CD14-positive monocyte (primary cell): ENCODE data around the gene CDC42BPB. TPM values are rescaled to one million over a fixed set of nuclear protein-coding genes. Genes with fewer than 3 reads are reported as not detected.

ENCODE experiments used
- DNase-seq, 3 donors: peaks; one replicate each; pipeline ENCODE4 v3.0.0-alpha.2; 2011 to 2022
- H2AFZ ChIP-seq: 2 replicates; pipeline ENCODE4 v1.6.0; 2012; ENCODE audit warnings: mild to moderate bottlenecking, low read depth, low read length, inconsistent platforms; ENCODE audit not compliant: insufficient read depth, poor library complexity, severe bottlenecking
- H3K27ac ChIP-seq, 2 donors: 1 replicate in 1 of 2; 2 replicates in 1 of 2; pipeline ENCODE4 v1.5.1; 2012 to 2013; ENCODE audit warnings: low read length in 2 of 2, control low read depth in 1 of 2, inconsistent platforms in 1 of 2, low read depth in 1 of 2, mild to moderate bottlenecking in 1 of 2
- H3K27me3 ChIP-seq, 2 donors: one replicate each; pipeline versions ENCODE4 v1.6.0 to v1.6.1; 2011 to 2013; ENCODE audit warnings: low read length in 2 of 2; ENCODE audit not compliant: control insufficient read depth in 2 of 2, insufficient read depth in 2 of 2
- H3K36me3 ChIP-seq, 2 donors: replicated peaks in 1 of 2; 1 replicate in 1 of 2; 2 replicates in 1 of 2; pipeline versions ENCODE4 v1.5.1 to v1.6.1; 2012 to 2013; ENCODE audit warnings: low read length in 2 of 2, control low read depth in 1 of 2, inconsistent platforms in 1 of 2, mild to moderate bottlenecking in 1 of 2; ENCODE audit not compliant: insufficient read depth in 2 of 2, control insufficient read depth in 1 of 2
- H3K4me1 ChIP-seq, 2 donors: 1 replicate in 1 of 2; 2 replicates in 1 of 2; pipeline versions ENCODE4 v1.5.1 to v1.6.1; 2012 to 2013; ENCODE audit warnings: low read length in 2 of 2, control low read depth in 1 of 2, inconsistent platforms in 1 of 2, mild to moderate bottlenecking in 1 of 2, moderate library complexity in 1 of 2; ENCODE audit not compliant: insufficient read depth in 2 of 2, control insufficient read depth in 1 of 2
- H3K4me2 ChIP-seq: replicated peaks from 2 replicates; pipeline ENCODE3; 2012; ENCODE audit warnings: low read length, moderate library complexity, mild to moderate bottlenecking; ENCODE audit not compliant: poor library complexity, severe bottlenecking; ENCODE audit errors: extremely low read depth
- H3K4me3 ChIP-seq, 3 experiments: fragments of 200-600 bp in 1 of 3; sonication (generic) in 1 of 3; replicated peaks in 1 of 3; 1 replicate in 2 of 3; 2 replicates in 1 of 3; pipeline ENCODE4 v1.5.1; 2011 to 2013; ENCODE audit warnings: low read length in 3 of 3, mild to moderate bottlenecking in 3 of 3, control low read depth in 2 of 3, low read depth in 2 of 3, inconsistent platforms in 1 of 3, moderate library complexity in 1 of 3
- H3K79me2 ChIP-seq: 2 replicates; pipeline ENCODE4 v1.6.0; 2012; ENCODE audit warnings: mild to moderate bottlenecking, control low read depth, inconsistent platforms, low read length, moderate library complexity; ENCODE audit not compliant: insufficient read depth
- H3K9ac ChIP-seq: 2 replicates; pipeline ENCODE4 v1.6.0; 2017; ENCODE audit warnings: low read length, mild to moderate bottlenecking; ENCODE audit not compliant: insufficient read depth, poor library complexity, severe bottlenecking
- H3K9me3 ChIP-seq, 2 donors: replicated peaks in 1 of 2; 1 replicate in 1 of 2; 2 replicates in 1 of 2; pipeline versions ENCODE4 v1.5.1 to v1.6.1; 2012 to 2013; ENCODE audit warnings: low read length in 2 of 2, control low read depth in 1 of 2; ENCODE audit not compliant: control insufficient read depth in 1 of 2, insufficient read depth in 1 of 2
- H4K20me1 ChIP-seq: 2 replicates; pipeline ENCODE4 v1.6.0; 2012; ENCODE audit warnings: mild to moderate bottlenecking, low read length, control low read depth, moderate library complexity; ENCODE audit not compliant: insufficient read depth
- H3K27ac Mint-ChIP-seq, 7 donors: one replicate each; pipeline ENCODE4 v1.8.0; 2020; ENCODE audit warnings: mild to moderate bottlenecking in 7 of 7, mixed read lengths in 7 of 7, moderate library complexity in 6 of 7, inconsistent platforms in 2 of 7
- H3K27me3 Mint-ChIP-seq, 3 donors: one replicate each; pipeline ENCODE4 v1.8.0; 2021 to 2022; ENCODE audit warnings: low read depth in 3 of 3, mild to moderate bottlenecking in 3 of 3, mixed read lengths in 3 of 3, moderate library complexity in 3 of 3, inconsistent platforms in 1 of 3
- H3K36me3 Mint-ChIP-seq, 2 donors: one replicate each; pipeline ENCODE4 v1.8.0; 2020; ENCODE audit warnings: mixed read lengths in 2 of 2, inconsistent platforms in 1 of 2, mild to moderate bottlenecking in 1 of 2
- H3K4me1 Mint-ChIP-seq: one replicate; pipeline ENCODE4 v1.8.0; 2020; ENCODE audit warnings: mild to moderate bottlenecking, mixed read lengths
- H3K4me3 Mint-ChIP-seq, 2 donors: one replicate each; pipeline ENCODE4 v1.8.0; 2020; ENCODE audit warnings: mild to moderate bottlenecking in 2 of 2, mixed read lengths in 2 of 2, moderate library complexity in 1 of 2
- H3K9me3 Mint-ChIP-seq, 7 donors: one replicate each; pipeline ENCODE4 v1.8.0; 2020 to 2022; ENCODE audit warnings: mixed read lengths in 7 of 7, mild to moderate bottlenecking in 6 of 7, moderate library complexity in 6 of 7, inconsistent platforms in 2 of 7
- WGBS: methylation state at CpG from one replicate; pipeline ENCODE4 v1.1.5; 2013; ENCODE audit warnings: missing lambda C conversion rate; ENCODE audit not compliant: insufficient coverage; 5-methylcytosine and 5-hydroxymethylcytosine counted together
- intact Hi-C, 2 donors: fragments of 100-400 bp; cut with micrococcal nuclease; formaldehyde crosslinking; loops; one replicate each; pipeline versions ENCODE4 v1.15.0 to v1.15.1; 2023
- polyA plus RNA-seq, 3 donors: library from polyadenylated mRNA; depleted of rRNA in 1 of 3; unstranded in 2 of 3; stranded (reverse) in 1 of 3; fragments of 300-500 nt in 2 of 3; fragments of >200 nt in 1 of 3; fragmentation: Illumina TruSeq in 2 of 3; gene quantifications; 1 replicate in 2 of 3; 2 replicates in 1 of 3; pipeline ENCODE4 v1.2.3, GENCODE V29; 2012 to 2021
- TF ChIP-seq, protein P1 (sequence below): fragments of 200-600 bp; IDR thresholded peaks from one replicate; pipeline ENCODE4 v1.8.0; 2022; ENCODE audit warnings: antibody characterized with exemption, mild to moderate bottlenecking

The CDC42BPB gene
- polyA plus RNA-seq, 3 donors, result 0.25 to 19.0 (median 0.60) TPM

DNA sequence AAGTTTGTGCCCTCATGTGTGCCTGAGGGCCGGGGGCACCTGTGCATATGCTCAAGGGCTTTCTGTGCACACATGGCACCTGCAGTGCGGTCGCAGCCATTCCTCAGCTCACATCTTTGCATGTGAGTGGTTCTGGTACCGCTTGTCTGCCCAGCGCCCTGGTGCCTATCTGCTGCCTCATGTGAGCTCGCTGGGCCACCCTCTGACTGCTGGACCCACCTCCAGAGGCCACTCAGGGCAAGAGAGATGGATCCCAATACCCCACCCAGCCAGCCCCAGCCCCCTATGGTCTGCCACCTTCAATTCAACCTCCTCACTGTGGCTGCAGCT, 140.3 kb downstream of the CDC42BPB start:
- H3K9me3 ChIP-seq, result peaks cover 0 to 6% of the 10 kb centered on the region in 2 donors
- peaks cover 25% of the 10 kb centered on the region for H4K20me1 ChIP-seq
- peaks cover 2 to 6% of the 10 kb centered on the region in 2 donors for H3K36me3 Mint-ChIP-seq
- WGBS, result 95% methylated on average over 5 of the region's 6 CpGs
- H3K4me1 Mint-ChIP-seq, result no peaks in the 10 kb centered on the region
- H3K27ac ChIP-seq, result no peak overlapping the region
- H3K4me3 ChIP-seq, result no peak overlapping the region
- H3K27me3 Mint-ChIP-seq, result peaks cover 0 to 3% (median 0%) of the 10 kb centered on the region in 3 donors
- H3K4me1 ChIP-seq, result no peaks in the 10 kb centered on the region
- intact Hi-C loops, result loop anchor here in 1 of 2 donors (5.0 kb wide), 1 partner anchor 220 kb away; no protein-coding TSS in a partner anchor
- no peak for DNase-seq
- H3K36me3 ChIP-seq, result no peaks in the 10 kb centered on the region
- H3K9me3 Mint-ChIP-seq, result peaks cover 0 to 4% (median 0%) of the 10 kb centered on the region in 7 donors
- no peaks in the 10 kb centered on the region for H3K79me2 ChIP-seq
- peaks cover 1 to 12% of the 10 kb centered on the region in 2 donors for H3K27me3 ChIP-seq
- no peak overlapping the region for H3K4me3 Mint-ChIP-seq
- no peak overlapping the region for H3K4me2 ChIP-seq
- peak overlapping the region in 1 of 7 donors; percentile 12 for H3K27ac Mint-ChIP-seq
- TF ChIP-seq, protein P1, sequence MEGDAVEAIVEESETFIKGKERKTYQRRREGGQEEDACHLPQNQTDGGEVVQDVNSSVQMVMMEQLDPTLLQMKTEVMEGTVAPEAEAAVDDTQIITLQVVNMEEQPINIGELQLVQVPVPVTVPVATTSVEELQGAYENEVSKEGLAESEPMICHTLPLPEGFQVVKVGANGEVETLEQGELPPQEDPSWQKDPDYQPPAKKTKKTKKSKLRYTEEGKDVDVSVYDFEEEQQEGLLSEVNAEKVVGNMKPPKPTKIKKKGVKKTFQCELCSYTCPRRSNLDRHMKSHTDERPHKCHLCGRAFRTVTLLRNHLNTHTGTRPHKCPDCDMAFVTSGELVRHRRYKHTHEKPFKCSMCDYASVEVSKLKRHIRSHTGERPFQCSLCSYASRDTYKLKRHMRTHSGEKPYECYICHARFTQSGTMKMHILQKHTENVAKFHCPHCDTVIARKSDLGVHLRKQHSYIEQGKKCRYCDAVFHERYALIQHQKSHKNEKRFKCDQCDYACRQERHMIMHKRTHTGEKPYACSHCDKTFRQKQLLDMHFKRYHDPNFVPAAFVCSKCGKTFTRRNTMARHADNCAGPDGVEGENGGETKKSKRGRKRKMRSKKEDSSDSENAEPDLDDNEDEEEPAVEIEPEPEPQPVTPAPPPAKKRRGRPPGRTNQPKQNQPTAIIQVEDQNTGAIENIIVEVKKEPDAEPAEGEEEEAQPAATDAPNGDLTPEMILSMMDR, result no peak
- H2AFZ ChIP-seq, result no peak overlapping the region
- no peak overlapping the region for H3K9ac ChIP-seq

DNA sequence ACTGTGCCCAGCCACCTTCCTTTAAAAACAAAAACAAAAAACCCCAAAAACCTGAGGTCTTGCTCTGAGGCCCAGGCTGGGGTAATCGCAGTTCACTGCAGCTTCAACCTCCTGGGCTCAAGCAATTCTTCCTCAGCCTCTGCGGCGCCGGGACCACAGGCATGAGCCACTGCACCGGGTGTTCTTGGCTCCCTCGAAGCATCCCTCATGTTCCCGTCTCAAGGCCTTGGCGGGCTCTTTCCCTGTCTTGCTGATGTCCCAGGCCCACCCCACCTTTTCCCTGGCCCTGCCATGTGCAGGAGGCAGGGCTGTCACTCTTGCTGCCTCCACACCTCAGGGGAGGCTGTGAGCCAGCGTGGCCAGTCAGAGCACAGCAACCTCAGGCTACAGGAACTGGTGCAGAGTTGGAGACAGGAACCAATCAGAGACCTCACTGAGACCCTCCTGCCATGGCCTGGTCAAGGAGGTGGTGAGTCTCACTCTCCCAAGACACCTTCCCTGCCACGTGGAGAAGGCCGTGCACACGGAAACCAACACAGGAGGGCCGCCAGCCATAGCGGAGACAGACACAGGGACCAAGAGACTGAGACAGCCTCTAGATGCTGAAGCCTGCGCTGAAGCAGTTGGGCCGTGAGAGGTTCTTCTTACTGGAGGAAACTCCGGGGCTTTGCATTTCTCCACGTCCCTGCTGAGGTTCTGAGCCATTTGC, 140.8 kb downstream of the CDC42BPB start:
- H3K79me2 ChIP-seq, result no peaks in the 10 kb centered on the region

More for the DNA sequence above, 140.8 kb downstream of the CDC42BPB start:
- Histone ChIP-seq H3K4me1 (no peaks in the 10 kb centered on the region), H3K27me3 (peaks cover 0 to 6% of the 10 kb centered on the region in 2 donors), H3K27ac (no peak overlapping the region), H3K36me3 (peaks cover 2 to 5% of the 10 kb centered on the region in 2 donors), H2AFZ (no peak overlapping the region), H3K9ac (no peak overlapping the region), H4K20me1 (peaks cover 30% of the 10 kb centered on the region), H3K9me3 (peaks cover 0 to 5% of the 10 kb centered on the region in 2 donors), H3K4me3 (no peak overlapping the region), H3K4me2 (no peak overlapping the region)
- Mint-ChIP-seq H3K4me3 (no peak overlapping the region), H3K4me1 (no peaks in the 10 kb centered on the region), H3K27ac (peak overlapping the region in 1 of 7 donors; percentile 12), H3K36me3 (peaks cover 5 to 11% of the 10 kb centered on the region in 2 donors), H3K9me3 (peaks cover 0 to 4% (median 0%) of the 10 kb centered on the region in 7 donors), H3K27me3 (peaks cover 0 to 3% (median 0%) of the 10 kb centered on the region in 3 donors)
- intact Hi-C loops, result loop anchor here in 1 of 2 donors (5.0 kb wide), 1 partner anchor 219 kb away; no protein-coding TSS in a partner anchor
- DNase-seq, result no peak
- TF ChIP-seq, protein P1, result no peak
- WGBS, result 85% methylated on average over 18 of the region's 18 CpGs
